ENCODE measurements around the gene NFATC3. TPM values are rescaled to one million over a fixed set of nuclear protein-coding genes. Genes with fewer than 3 reads are reported as not detected.
A peak's percentile ranks its signal among the peaks of the same experiment; 100 is the strongest.

The NFATC3 gene
- total and polyA plus RNA-seq, 5 experiments from 2014 or later: 85.2 to 162 (median 102) TPM

- ATAC-seq (no peak), DNase-seq (no peak)
- Mint-ChIP-seq H3K9me3 (no peaks in the 10 kb centered on the region), H3K27ac (no peak overlapping the region), H3K27me3 (no peaks in the 10 kb centered on the region), H3K4me3 (peak overlapping the region in 2 of 10 donors; percentile 20 to 99), H3K36me3 (peaks cover 0 to 29% (median 0%) of the 10 kb centered on the region in 3 donors), H3K4me1 (peaks cover 14 to 46% (median 30%) of the 10 kb centered on the region in 4 donors)
- POLR2A ChIA-PET: no interaction called here
Measured at GRCh38 chr16:68247400-68247799, 162.2 kb downstream of the NFATC3 start.

- no peaks in the 10 kb centered on the region for H3K9me3 Mint-ChIP-seq
- peaks cover 14 to 48% (median 30%) of the 10 kb centered on the region in 4 donors for H3K4me1 Mint-ChIP-seq
- ATAC-seq (no peak), DNase-seq (no peak)
- POLR2A ChIA-PET: interaction anchor here (1.0 kb wide), 1 partner anchor 11 kb away, joined by 4 read pairs; no protein-coding TSS in a partner anchor
- H3K36me3 Mint-ChIP-seq: peaks cover 0 to 30% (median 0%) of the 10 kb centered on the region in 3 donors
- peak overlapping the region in 3 of 10 donors; percentile 24 to 26 (median 26) for H3K4me3 Mint-ChIP-seq
- no peak overlapping the region for H3K27ac Mint-ChIP-seq
- no peaks in the 10 kb centered on the region for H3K27me3 Mint-ChIP-seq
Measured at GRCh38 chr16:68247932-68248331, 162.8 kb downstream of the NFATC3 start.

GRCh38 chr16:68249371-68249770, 164.2 kb downstream of the NFATC3 start:
- H3K27ac Mint-ChIP-seq: no peak overlapping the region
- no peak for DNase-seq

GRCh38 chr16:68250951-68251350, 165.8 kb downstream of the NFATC3 start:
- POLR2A ChIA-PET: interaction anchor here (0.7 to 2.2 kb wide), 6 partner anchors 10 to 339 kb away, joined by 3 to 5 read pairs (median 4); partner anchors contain the start of genes ESRP2 and SLC7A6
- Mint-ChIP-seq H3K4me3 (no peak overlapping the region), H3K27ac (no peak overlapping the region), H3K27me3 (no peaks in the 10 kb centered on the region), H3K9me3 (no peaks in the 10 kb centered on the region), H3K36me3 (peaks cover 0 to 40% (median 3%) of the 10 kb centered on the region in 3 donors), H3K4me1 (peaks cover 6 to 31% (median 15%) of the 10 kb centered on the region in 4 donors)
- no peak for ATAC-seq
- no peak for DNase-seq

More at GRCh38 chr16:68249371-68249770, 164.2 kb downstream of the NFATC3 start:
- Mint-ChIP-seq H3K27me3 (no peaks in the 10 kb centered on the region), H3K4me3 (peak overlapping the region in 1 of 10 donors; percentile 20), H3K4me1 (peaks cover 13 to 43% (median 27%) of the 10 kb centered on the region in 4 donors), H3K9me3 (no peaks in the 10 kb centered on the region), H3K36me3 (peaks cover 0 to 33% (median 3%) of the 10 kb centered on the region in 3 donors)
- ATAC-seq: no peak
- POLR2A ChIA-PET: interaction anchor here (0.7 kb wide), 1 partner anchor 186 kb away, joined by 5 read pairs; no protein-coding TSS in a partner anchor

- H3K4me1 Mint-ChIP-seq: peaks cover 0 to 22% (median 6%) of the 10 kb centered on the region in 4 donors
- H3K4me3 Mint-ChIP-seq: no peak overlapping the region
- ATAC-seq (no peak), DNase-seq (no peak)
- peaks cover 0 to 46% (median 3%) of the 10 kb centered on the region in 3 donors for H3K36me3 Mint-ChIP-seq
- POLR2A ChIA-PET: interaction anchor here (0.6 to 2.2 kb wide), 5 partner anchors 12 to 340 kb away, joined by 3 to 5 read pairs (median 4); partner anchors contain the start of genes ESRP2 and SLC7A6
- H3K27me3 Mint-ChIP-seq: no peaks in the 10 kb centered on the region
- no peak overlapping the region for H3K27ac Mint-ChIP-seq
- no peaks in the 10 kb centered on the region for H3K9me3 Mint-ChIP-seq
Measured at GRCh38 chr16:68251832-68252231, 166.7 kb downstream of the NFATC3 start.

- ATAC-seq (no peak), DNase-seq (no peak)
- peaks cover 0 to 48% (median 3%) of the 10 kb centered on the region in 3 donors for H3K36me3 Mint-ChIP-seq
- H3K27ac Mint-ChIP-seq: no peak overlapping the region
- H3K9me3 Mint-ChIP-seq: no peaks in the 10 kb centered on the region
- POLR2A ChIA-PET: interaction anchor here (0.6 to 2.2 kb wide), 2 partner anchors 12 to 85 kb away, joined by 3 to 5 read pairs; partner anchors contain the start of gene SLC7A6
- no peaks in the 10 kb centered on the region for H3K27me3 Mint-ChIP-seq
- peaks cover 0 to 20% (median 6%) of the 10 kb centered on the region in 4 donors for H3K4me1 Mint-ChIP-seq
- H3K4me3 Mint-ChIP-seq: no peak overlapping the region
Measured at GRCh38 chr16:68252383-68252782, 167.2 kb downstream of the NFATC3 start.

GRCh38 chr16:68253721-68254120, 168.6 kb downstream of the NFATC3 start:
- Mint-ChIP-seq H3K36me3 (peaks cover 0 to 54% (median 6%) of the 10 kb centered on the region in 3 donors), H3K4me1 (peaks cover 0 to 23% (median 8%) of the 10 kb centered on the region in 4 donors), H3K27ac (peak overlapping the region in 1 of 10 donors; percentile 6), H3K27me3 (no peaks in the 10 kb centered on the region), H3K9me3 (no peaks in the 10 kb centered on the region), H3K4me3 (no peak overlapping the region)
- DNase-seq: no peak
- ATAC-seq: no peak
- POLR2A ChIA-PET: no interaction called here

- no peak for ATAC-seq
- Mint-ChIP-seq H3K36me3 (peaks cover 0 to 43% (median 6%) of the 10 kb centered on the region in 3 donors), H3K27me3 (no peaks in the 10 kb centered on the region), H3K27ac (no peak overlapping the region), H3K4me1 (peaks cover 0 to 23% (median 7%) of the 10 kb centered on the region in 4 donors), H3K9me3 (no peaks in the 10 kb centered on the region), H3K4me3 (no peak overlapping the region)
- POLR2A ChIA-PET: interaction anchor here (40.3 kb wide), 1 partner anchor 40 kb away, joined by 1294 read pairs; the partner anchor contains the start of genes PRMT7 and SLC7A6OS
- no peak for DNase-seq
Measured at GRCh38 chr16:68255712-68256111, 170.5 kb downstream of the NFATC3 start.

GRCh38 chr16:68257251-68257905, 172.2 kb downstream of the NFATC3 start:
- Mint-ChIP-seq H3K27ac (peak overlapping the region in 3 of 10 donors; percentile 14 to 40 (median 38)), H3K4me3 (no peak overlapping the region), H3K9me3 (no peaks in the 10 kb centered on the region), H3K27me3 (no peaks in the 10 kb centered on the region), H3K36me3 (peaks cover 0 to 29% (median 6%) of the 10 kb centered on the region in 3 donors), H3K4me1 (peaks cover 0 to 25% (median 13%) of the 10 kb centered on the region in 4 donors)
- POLR2A ChIA-PET: interaction anchor here (1.4 to 40.3 kb wide), 4 partner anchors 16 to 72 kb away, joined by 4 to 1294 read pairs (median 4); partner anchors contain the start of genes PRMT7 and SLC7A6OS
- ATAC-seq: peak in 1 of 2 donors; percentile 47
- DNase-seq: no peak

- peaks cover 0 to 26% (median 6%) of the 10 kb centered on the region in 3 donors for H3K36me3 Mint-ChIP-seq
- H3K4me1 Mint-ChIP-seq: peaks cover 3 to 28% (median 15%) of the 10 kb centered on the region in 4 donors
- peak overlapping the region in 1 of 10 donors; percentile 3 for H3K4me3 Mint-ChIP-seq
- POLR2A ChIA-PET: interaction anchor here (0.7 to 40.3 kb wide), 5 partner anchors 15 to 77 kb away, joined by 3 to 1294 read pairs (median 4); partner anchors contain the start of genes PRMT7 and SLC7A6OS
- no peaks in the 10 kb centered on the region for H3K9me3 Mint-ChIP-seq
- peak overlapping the region in 5 of 10 donors; percentile 9 to 56 (median 37) for H3K27ac Mint-ChIP-seq
- H3K27me3 Mint-ChIP-seq: no peaks in the 10 kb centered on the region
- no peak for ATAC-seq
- no peak for DNase-seq
Measured at GRCh38 chr16:68257906-68258800, 173.0 kb downstream of the NFATC3 start.

- no peak for DNase-seq
- Mint-ChIP-seq H3K4me1 (peaks cover 14 to 37% (median 23%) of the 10 kb centered on the region in 4 donors), H3K27me3 (no peaks in the 10 kb centered on the region), H3K36me3 (peaks cover 0 to 24% (median 4%) of the 10 kb centered on the region in 3 donors), H3K4me3 (no peak overlapping the region), H3K27ac (peak overlapping the region in 2 of 10 donors; percentile 9 to 27), H3K9me3 (no peaks in the 10 kb centered on the region)
- POLR2A ChIA-PET: interaction anchor here (0.7 to 40.3 kb wide), 5 partner anchors 17 to 76 kb away, joined by 3 to 1294 read pairs (median 4); partner anchors contain the start of genes PRMT7 and SLC7A6OS
- ATAC-seq: no peak
Measured at GRCh38 chr16:68259007-68259825, 174.0 kb downstream of the NFATC3 start.
